Mesendoderm (in vitro differentiated cells): Measurements from ENCODE around the gene ASB3.

ENCODE experiments used
- DNase-seq: peaks from one replicate; pipeline ENCODE4 v3.0.0; 2013
- H2AK5ac ChIP-seq: 2 replicates; pipeline ENCODE4 v1.6.1; 2013; ENCODE audit warnings: low read length, inconsistent platforms
- H2BK120ac ChIP-seq: 2 replicates; pipeline ENCODE4 v1.6.1; 2013; ENCODE audit warnings: low read depth, mild to moderate bottlenecking, low read length, moderate library complexity, mixed read lengths
- H2BK15ac ChIP-seq: replicated peaks from 2 replicates; pipeline ENCODE4 v1.6.1; 2013; ENCODE audit warnings: low read depth, mild to moderate bottlenecking, moderate library complexity
- H2BK5ac ChIP-seq: 2 replicates; pipeline ENCODE4 v1.6.1; 2013; ENCODE audit warnings: low read length, inconsistent platforms
- H3K18ac ChIP-seq: 2 replicates; pipeline ENCODE4 v1.6.1; 2013; ENCODE audit warnings: mild to moderate bottlenecking, low read length, mixed read lengths
- H3K23ac ChIP-seq: one replicate; pipeline ENCODE4 v1.6.1; 2013; ENCODE audit warnings: low read length
- H3K27ac ChIP-seq: 2 replicates; pipeline ENCODE4 v1.5.1; 2013; ENCODE audit warnings: low read depth, mild to moderate bottlenecking, inconsistent platforms, low read length, moderate library complexity
- H3K27me3 ChIP-seq: 2 replicates; pipeline ENCODE4 v1.6.1; 2013; ENCODE audit warnings: low read length, control low read depth, mild to moderate bottlenecking, inconsistent platforms; ENCODE audit not compliant: insufficient read depth, poor library complexity
- H3K36me3 ChIP-seq: 2 replicates; pipeline ENCODE4 v1.6.1; 2013; ENCODE audit warnings: low read length, inconsistent platforms; ENCODE audit not compliant: control insufficient read depth, insufficient read depth
- H3K4ac ChIP-seq: one replicate; pipeline ENCODE4 v1.6.1; 2013; ENCODE audit warnings: low read depth, mild to moderate bottlenecking, low read length, moderate library complexity
- H3K4me1 ChIP-seq: 2 replicates; pipeline ENCODE4 v1.6.1; 2013; ENCODE audit warnings: low read depth, low read length, inconsistent platforms; ENCODE audit not compliant: control insufficient read depth
- H3K4me2 ChIP-seq: 2 replicates; pipeline ENCODE4 v1.6.1; 2013; ENCODE audit warnings: low read length
- H3K4me3 ChIP-seq: 2 replicates; pipeline ENCODE4 v1.5.1; 2013; ENCODE audit warnings: mild to moderate bottlenecking, low read length
- H3K56ac ChIP-seq: one replicate; pipeline ENCODE4 v1.6.1; 2013; ENCODE audit warnings: low read length
- H3K79me1 ChIP-seq: 2 replicates; pipeline ENCODE4 v1.6.1; 2013; ENCODE audit warnings: low read length, inconsistent platforms
- H3K79me2 ChIP-seq: 2 replicates; pipeline ENCODE4 v1.6.1; 2013; ENCODE audit warnings: mild to moderate bottlenecking, low read length; ENCODE audit not compliant: control insufficient read depth, insufficient read depth
- H3K9ac ChIP-seq: 2 replicates; pipeline ENCODE4 v1.6.1; 2013; ENCODE audit warnings: low read length, inconsistent platforms
- H4K5ac ChIP-seq: one replicate; pipeline ENCODE4 v1.6.1; 2013; ENCODE audit warnings: low read length
- H4K8ac ChIP-seq: one replicate; pipeline ENCODE4 v1.6.1; 2013; ENCODE audit warnings: low read depth, mild to moderate bottlenecking, control low read depth, low read length, moderate library complexity
- WGBS: extraction: QIAGEN DNeasy Blood & Tissue Kit; methylation state at CpG from one replicate; pipeline ENCODE4 v1.1.7; 2013; ENCODE audit warnings: low lambda C conversion rate, missing lambda C conversion rate; ENCODE audit not compliant: insufficient coverage; ENCODE audit errors: extremely low coverage; 5-methylcytosine and 5-hydroxymethylcytosine counted together

Gene ASB3

DNA sequence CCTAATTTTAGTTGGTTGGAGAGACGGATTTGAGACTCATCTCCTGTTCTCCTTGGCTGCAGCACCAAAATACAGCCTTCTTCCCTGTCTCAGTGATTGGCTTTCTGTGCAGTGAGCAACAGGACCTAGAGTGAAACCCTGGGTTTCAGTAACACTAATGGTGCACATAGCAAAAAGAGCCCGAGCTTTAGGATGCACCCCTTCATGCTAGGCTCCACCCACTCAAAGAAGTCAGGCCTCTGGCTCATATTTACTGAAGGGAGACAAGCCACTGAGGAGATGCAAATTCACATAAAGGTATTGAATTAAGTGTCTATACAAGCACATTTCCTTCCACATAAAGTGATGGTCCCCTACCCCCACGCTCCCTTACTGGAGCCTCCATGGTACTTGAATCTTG is 151.1 kb downstream of the ASB3 start:
- H2BK15ac ChIP-seq, result no peak overlapping the region
- no peak overlapping the region for H2BK5ac ChIP-seq
- no peak overlapping the region for H3K9ac ChIP-seq
- no peak overlapping the region for H3K27ac ChIP-seq
- no peak overlapping the region for H3K23ac ChIP-seq
- no peaks in the 10 kb centered on the region for H3K79me1 ChIP-seq
- H3K4me1 ChIP-seq, result no peaks in the 10 kb centered on the region
- no peaks in the 10 kb centered on the region for H3K27me3 ChIP-seq
- no peak overlapping the region for H3K4me3 ChIP-seq
- no CpG with 5 or more reads among the region's 3 CpGs for WGBS
- H3K79me2 ChIP-seq, result no peaks in the 10 kb centered on the region
- H2AK5ac ChIP-seq, result no peak overlapping the region
- no peak overlapping the region for H4K8ac ChIP-seq
- H3K4ac ChIP-seq, result no peak overlapping the region
- no peaks in the 10 kb centered on the region for H3K36me3 ChIP-seq
- DNase-seq, result no peak
- H3K4me2 ChIP-seq, result no peak overlapping the region
- H3K56ac ChIP-seq, result no peak overlapping the region
- no peak overlapping the region for H3K18ac ChIP-seq
- no peak overlapping the region for H4K5ac ChIP-seq
- H2BK120ac ChIP-seq, result no peak overlapping the region

DNA sequence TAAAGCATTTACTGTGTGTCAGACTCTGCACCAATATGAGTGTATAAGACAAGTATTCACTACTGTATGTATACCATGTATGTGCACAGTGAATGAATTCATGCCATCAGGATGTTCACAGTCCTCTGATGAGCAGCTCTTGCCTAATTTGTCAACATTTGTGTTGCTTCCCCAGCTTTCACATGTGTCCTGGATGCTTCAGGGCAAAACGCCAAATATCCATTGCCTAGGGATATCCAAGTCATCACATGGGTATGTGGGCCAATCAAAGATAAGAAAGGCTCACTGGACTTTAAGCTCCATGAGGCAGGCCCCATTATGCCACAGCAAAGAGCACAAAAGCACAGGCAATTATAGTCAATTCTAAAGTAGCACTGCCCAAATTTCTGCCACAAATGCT is 153.3 kb downstream of the ASB3 start:
- WGBS, result no CpG with 5 or more reads among the region's 1 CpG
- Histone ChIP-seq H3K27ac (no peak overlapping the region), H3K27me3 (no peaks in the 10 kb centered on the region), H2BK120ac (no peak overlapping the region), H3K4ac (no peak overlapping the region), H2BK15ac (no peak overlapping the region), H2BK5ac (no peak overlapping the region), H3K18ac (no peak overlapping the region), H3K56ac (no peak overlapping the region), H4K8ac (no peak overlapping the region), H3K36me3 (no peaks in the 10 kb centered on the region), H3K4me2 (no peak overlapping the region), H3K9ac (no peak overlapping the region), H3K4me3 (no peak overlapping the region), H2AK5ac (no peak overlapping the region), H3K23ac (no peak overlapping the region), H3K4me1 (no peaks in the 10 kb centered on the region), H3K79me1 (no peaks in the 10 kb centered on the region), H3K79me2 (no peaks in the 10 kb centered on the region), H4K5ac (no peak overlapping the region)
- DNase-seq, result no peak

- Histone ChIP-seq H3K4me1 (no peaks in the 10 kb centered on the region), H3K23ac (no peak overlapping the region), H3K4ac (no peak overlapping the region), H2BK5ac (no peak overlapping the region), H3K27ac (no peak overlapping the region), H3K36me3 (no peaks in the 10 kb centered on the region), H2BK15ac (no peak overlapping the region), H2AK5ac (no peak overlapping the region), H3K27me3 (no peaks in the 10 kb centered on the region), H3K79me1 (no peaks in the 10 kb centered on the region), H3K4me3 (no peak overlapping the region), H3K4me2 (no peak overlapping the region), H4K5ac (no peak overlapping the region), H3K9ac (no peak overlapping the region), H2BK120ac (no peak overlapping the region), H3K56ac (no peak overlapping the region), H3K79me2 (no peaks in the 10 kb centered on the region), H4K8ac (no peak overlapping the region), H3K18ac (no peak overlapping the region)
- WGBS, result no CpG with 5 or more reads among the region's 1 CpG
- no peak for DNase-seq
Observed at GRCh38 chr2:53632714-53633113, 154.0 kb downstream of the ASB3 start.

- no peak overlapping the region for H3K4me3 ChIP-seq
- no peak overlapping the region for H2BK120ac ChIP-seq
- H4K5ac ChIP-seq, result no peak overlapping the region
- no peak overlapping the region for H3K27ac ChIP-seq
- no peak overlapping the region for H4K8ac ChIP-seq
- H3K56ac ChIP-seq, result no peak overlapping the region
- no peak for DNase-seq
- no peaks in the 10 kb centered on the region for H3K4me1 ChIP-seq
- H2BK15ac ChIP-seq, result no peak overlapping the region
- H3K18ac ChIP-seq, result no peak overlapping the region
- no peak overlapping the region for H2AK5ac ChIP-seq
- H3K23ac ChIP-seq, result no peak overlapping the region
- no CpG with 5 or more reads among the region's 4 CpGs for WGBS
- H3K79me2 ChIP-seq, result no peaks in the 10 kb centered on the region
- no peaks in the 10 kb centered on the region for H3K27me3 ChIP-seq
- no peak overlapping the region for H2BK5ac ChIP-seq
- no peaks in the 10 kb centered on the region for H3K79me1 ChIP-seq
- no peaks in the 10 kb centered on the region for H3K36me3 ChIP-seq
- no peak overlapping the region for H3K4me2 ChIP-seq
- no peak overlapping the region for H3K9ac ChIP-seq
- no peak overlapping the region for H3K4ac ChIP-seq
Observed at GRCh38 chr2:53632126-53632460, 154.7 kb downstream of the ASB3 start.

DNA sequence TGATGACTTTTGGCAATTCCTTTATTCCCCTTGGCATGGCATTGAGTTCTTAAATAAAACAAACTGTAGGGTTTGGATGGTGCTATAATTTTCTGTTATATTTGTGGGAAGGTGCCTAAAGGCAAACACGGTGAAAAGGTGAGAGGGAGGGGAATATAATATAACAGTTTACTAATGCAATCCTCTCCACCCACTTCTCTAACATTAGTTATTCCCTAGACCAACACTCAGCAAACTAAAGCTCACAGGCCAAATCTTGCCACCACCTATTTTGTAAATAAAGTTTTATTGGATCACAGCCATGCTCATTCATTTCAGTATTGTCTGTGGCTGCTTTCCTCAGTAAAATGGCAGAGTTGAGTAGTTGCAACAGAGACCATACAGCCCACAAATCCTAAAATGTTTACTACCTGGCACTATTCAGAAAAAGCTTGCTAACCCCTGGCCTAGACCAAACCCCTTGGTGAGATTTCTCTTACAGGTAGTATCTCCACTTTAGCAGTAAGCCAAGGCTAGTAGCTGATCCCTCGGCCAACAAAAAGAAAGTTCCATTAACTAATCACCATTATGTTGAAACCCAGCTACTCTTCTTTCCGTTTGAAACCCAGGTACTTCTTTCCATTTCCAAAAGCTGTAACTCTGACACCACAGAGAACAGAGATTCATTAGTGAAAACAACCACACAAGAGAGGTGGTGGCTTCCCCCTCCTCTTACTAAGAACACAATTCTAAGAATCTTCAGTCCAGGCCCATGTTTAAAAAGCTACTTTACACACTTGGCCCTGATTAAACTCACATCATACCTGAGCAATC is 155.2 kb downstream of the ASB3 start:
- Histone ChIP-seq H3K4ac (no peak overlapping the region), H2BK15ac (no peak overlapping the region), H3K79me1 (no peaks in the 10 kb centered on the region), H4K8ac (no peak overlapping the region), H3K9ac (no peak overlapping the region), H3K36me3 (no peaks in the 10 kb centered on the region), H3K27ac (no peak overlapping the region), H3K18ac (no peak overlapping the region), H3K4me3 (no peak overlapping the region), H4K5ac (no peak overlapping the region), H2BK5ac (no peak overlapping the region), H3K79me2 (no peaks in the 10 kb centered on the region), H3K23ac (no peak overlapping the region), H3K56ac (no peak overlapping the region), H2AK5ac (no peak overlapping the region), H3K27me3 (no peaks in the 10 kb centered on the region), H3K4me1 (no peaks in the 10 kb centered on the region), H3K4me2 (no peak overlapping the region), H2BK120ac (no peak overlapping the region)
- no peak for DNase-seq
- WGBS, result no CpG with 5 or more reads among the region's 3 CpGs

DNA sequence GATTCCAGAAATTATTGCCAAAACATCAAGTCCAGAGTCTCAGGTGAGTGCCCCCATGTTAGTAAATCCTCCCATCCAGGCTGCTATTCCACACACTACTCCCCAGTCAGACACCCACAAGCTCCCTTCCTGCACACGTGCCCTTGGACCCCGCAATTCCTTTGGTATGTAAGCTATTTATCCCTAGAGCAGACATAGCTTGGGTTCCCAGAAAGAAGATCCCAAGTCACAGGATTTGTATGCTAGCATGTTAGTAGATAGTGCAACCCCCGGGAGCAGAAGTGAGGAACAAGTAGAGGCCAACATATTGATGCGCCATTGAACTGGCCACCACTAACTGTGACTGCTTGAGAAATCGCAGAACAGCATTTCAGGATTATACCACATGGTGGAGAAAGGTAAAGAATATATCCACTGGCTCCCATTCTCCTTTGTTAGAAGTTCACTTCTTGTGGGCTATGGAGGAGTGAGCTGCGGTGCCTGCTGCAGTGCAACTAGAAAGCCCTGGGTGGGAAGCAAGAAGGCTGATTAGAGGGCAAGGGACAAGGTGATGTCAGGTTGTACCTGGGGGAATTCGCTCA is 156.6 kb downstream of the ASB3 start:
- no peak overlapping the region for H3K4me3 ChIP-seq
- H3K18ac ChIP-seq, result no peak overlapping the region
- no peaks in the 10 kb centered on the region for H3K36me3 ChIP-seq
- H3K79me2 ChIP-seq, result no peaks in the 10 kb centered on the region
- no peaks in the 10 kb centered on the region for H3K79me1 ChIP-seq
- H3K56ac ChIP-seq, result no peak overlapping the region
- peak; percentile 21 for DNase-seq
- no peaks in the 10 kb centered on the region for H3K4me1 ChIP-seq
- H3K4me2 ChIP-seq, result no peak overlapping the region
- H2BK5ac ChIP-seq, result no peak overlapping the region
- H2AK5ac ChIP-seq, result no peak overlapping the region
- no peak overlapping the region for H2BK15ac ChIP-seq
- no peak overlapping the region for H3K23ac ChIP-seq
- WGBS, result no CpG with 5 or more reads among the region's 7 CpGs
- no peaks in the 10 kb centered on the region for H3K27me3 ChIP-seq
- H3K27ac ChIP-seq, result no peak overlapping the region
- no peak overlapping the region for H4K5ac ChIP-seq
- H3K4ac ChIP-seq, result no peak overlapping the region
- no peak overlapping the region for H4K8ac ChIP-seq
- no peak overlapping the region for H2BK120ac ChIP-seq
- no peak overlapping the region for H3K9ac ChIP-seq
